Measurements from ENCODE around the gene FAM131A. TPM values are rescaled to one million over a fixed set of nuclear protein-coding genes. Genes with fewer than 3 reads are reported as not detected.

The FAM131A gene
- total and polyA plus RNA-seq, 2 of the 4 experiments (the other 2 are of a cell fraction) = 10.8 to 19.5 TPM

- POLR2A ChIA-PET (ENCODE audit: unreplicated experiment) = no interaction called here
- in situ Hi-C loops (cut with MboI; ENCODE audit: low sequenced_read_pairs) = loop anchor here (10.0 kb wide), 2 partner anchors 395 to 425 kb away; no protein-coding TSS in a partner anchor
- peaks cover 2% of the 10 kb centered on the region; the same call in 1 of the 2 replicates for H3K4me1 ChIP-seq (ENCODE audit: control insufficient read depth, insufficient read depth, low read length)
- H3K9me1 ChIP-seq (ENCODE audit: insufficient read depth, low read length) = no peaks in the 10 kb centered on the region
- peak within 1 kb of the TSS; percentile 31; the same call in 1 of the 2 replicates for H3K23ac ChIP-seq (ENCODE audit: low read depth, low read length)
- H4K8ac ChIP-seq (ENCODE audit: low read depth in 2 of 2, low read length in 2 of 2) = no peak within 1 kb of the TSS
- H2AK9ac ChIP-seq (replicated peaks; ENCODE audit: low read depth, low read length, poor library complexity) = no peak within 1 kb of the TSS
- WGBS, 2 experiments (ENCODE audit: extremely low coverage in 2 of 2, insufficient read length in 1 of 2) = 28% methylated on average over 16 of the region's 71 CpGs; no CpG with 5 or more reads in 1 of the 2 experiments
- CTCF ChIA-PET = interaction anchor here (1.4 kb wide), 1 partner anchor 8 kb away, joined by 5 read pairs; no protein-coding TSS in a partner anchor
- H3K4me2 ChIP-seq (ENCODE audit: low read depth, low read length) = peak within 1 kb of the TSS; percentile 34; the same call in 1 of the 2 replicates
- H3K4me3 ChIP-seq (ENCODE audit: insufficient read depth, low read depth, low read length) = peak within 1 kb of the TSS; percentile 39; the same call in 1 of the 2 replicates
- H2BK120ac ChIP-seq (ENCODE audit: low read depth, low read length) = no peak within 1 kb of the TSS
- H4K5ac ChIP-seq (ENCODE audit: low read depth, low read length) = no peak within 1 kb of the TSS
- H3K36me3 ChIP-seq (ENCODE audit: control insufficient read depth, insufficient read depth, low read length) = no peaks in the 10 kb centered on the region
- no TSS peak for BruUV-seq (replicated peaks)
- H3K4ac ChIP-seq (ENCODE audit: low read depth, low read length) = no peak within 1 kb of the TSS
- H4K20me1 ChIP-seq (ENCODE audit: insufficient read depth, low read length) = no peaks in the 10 kb centered on the region
- no peak within 1 kb of the TSS for H3K56ac ChIP-seq (ENCODE audit: extremely low read depth, insufficient read depth, low read length)
- peak within 1 kb of the TSS; percentile 56 for H2AFZ ChIP-seq (replicated peaks; ENCODE audit: low read length, poor library complexity)
- H2BK20ac ChIP-seq (ENCODE audit: low read depth, low read length) = no peak within 1 kb of the TSS
- intact Hi-C loops (cut with micrococcal nuclease) = no loop called here
- H3K79me1 ChIP-seq (ENCODE audit: low read depth in 1 of 2, low read length in 2 of 2) = no peaks in the 10 kb centered on the region
- no peak within 1 kb of the TSS; the same call in 1 of the 2 replicates for H3K18ac ChIP-seq (ENCODE audit: low read depth, low read length)
- no peak within 1 kb of the TSS for H2BK15ac ChIP-seq (ENCODE audit: low read depth, low read length)
- no peaks in the 10 kb centered on the region for H3K9me3 ChIP-seq (ENCODE audit: control insufficient read depth, insufficient read depth, low read length)
- no peak within 1 kb of the TSS for H3K9ac ChIP-seq (ENCODE audit: low read depth, low read length)
- no peak within 1 kb of the TSS for H4K91ac ChIP-seq (ENCODE audit: insufficient read depth, low read depth, low read length)
- no peak within 1 kb of the TSS for H3K14ac ChIP-seq (replicated peaks; ENCODE audit: low read depth, low read length)
- dilution Hi-C loops (cut with HindIII; ENCODE audit: low sequenced_read_pairs, unreplicated experiment) = no loop called here
- H3K27ac ChIP-seq (ENCODE audit: insufficient read depth, low read length) = no peak within 1 kb of the TSS
- H3K27me3 ChIP-seq (ENCODE audit: control insufficient read depth, insufficient read depth, low read length) = peaks cover 81% of the 10 kb centered on the region
- no peak for DNase-seq
- H2BK5ac ChIP-seq (ENCODE audit: low read depth, low read length, poor library complexity, severe bottlenecking) = no peak within 1 kb of the TSS
- ATAC-seq (ENCODE audit: low read depth) = peak; percentile 61
- no peak within 1 kb of the TSS for H2AK5ac ChIP-seq (ENCODE audit: low read depth, low read length)
- TF ChIP-seq CTCF (conservative IDR thresholded peaks at IDR 0.05; ENCODE audit: low read depth, low read length) (no peak), CEBPB (IDR thresholded peaks at IDR 0.05; ENCODE audit: low read depth, low read length) (no peak), MXI1 (IDR thresholded peaks at IDR 0.05; ENCODE audit: borderline replicate concordance, low read depth, low read length) (no peak), NFE2L2 (IDR thresholded peaks at IDR 0.05; ENCODE audit: low read depth, low read length) (no peak), RCOR1 (IDR thresholded peaks at IDR 0.05; ENCODE audit: insufficient replicate concordance, low read length) (no peak), MAFK (IDR thresholded peaks at IDR 0.05; ENCODE audit: low read depth, low read length) (no peak), SMC3 (IDR thresholded peaks at IDR 0.05; ENCODE audit: low read depth, low read length) (no peak), FOS (IDR thresholded peaks at IDR 0.05; ENCODE audit: low read depth, low read length) (no peak), RFX5 (IDR thresholded peaks at IDR 0.05; ENCODE audit: low read depth, low read length) (no peak), MAZ (IDR thresholded peaks at IDR 0.05; ENCODE audit: borderline replicate concordance, low read depth, low read length) (no peak), BHLHE40 (IDR thresholded peaks at IDR 0.05; ENCODE audit: low read depth, low read length) (no peak), USF2 (IDR thresholded peaks at IDR 0.05; ENCODE audit: low read depth, low read length) (no peak), POLR2A (IDR thresholded peaks at IDR 0.05; ENCODE audit: low read depth, low read length) (no peak)
- TF ChIP-seq, protein P1, sequence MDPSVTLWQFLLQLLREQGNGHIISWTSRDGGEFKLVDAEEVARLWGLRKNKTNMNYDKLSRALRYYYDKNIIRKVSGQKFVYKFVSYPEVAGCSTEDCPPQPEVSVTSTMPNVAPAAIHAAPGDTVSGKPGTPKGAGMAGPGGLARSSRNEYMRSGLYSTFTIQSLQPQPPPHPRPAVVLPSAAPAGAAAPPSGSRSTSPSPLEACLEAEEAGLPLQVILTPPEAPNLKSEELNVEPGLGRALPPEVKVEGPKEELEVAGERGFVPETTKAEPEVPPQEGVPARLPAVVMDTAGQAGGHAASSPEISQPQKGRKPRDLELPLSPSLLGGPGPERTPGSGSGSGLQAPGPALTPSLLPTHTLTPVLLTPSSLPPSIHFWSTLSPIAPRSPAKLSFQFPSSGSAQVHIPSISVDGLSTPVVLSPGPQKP (IDR thresholded peaks at IDR 0.05; ENCODE audit: borderline replicate concordance, low read depth, low read length) = no peak
These were observed 42.2 kb downstream of the FAM131A start, which contains the start of gene CHRD for GRCh38 chr3:184379358-184380184. CHRD (plus strand) TSS chr3:184380054; CDS start chr3:184380319, 265 bp downstream.

Measured in IMR-90 (cell line).